ENCODE measurements around the gene CDYL2. TPM values are rescaled to one million over a fixed set of nuclear protein-coding genes. Genes with fewer than 3 reads are reported as not detected.
"Not testable (repeated sequence)": the region's sequence is repeated elsewhere in the genome, so short reads cannot be mapped to it uniquely, and the experiment has no call there.

Gene CDYL2
- total and polyA plus RNA-seq, 7 donors = 1.2 to 8.8 (median 2.5) TPM

GRCh38 chr16:80816356-80816755, 12.0 kb upstream of the CDYL2 start:
- intact Hi-C loops (cut with DNase I) = no loop called here
- Histone ChIP-seq H3K9me3 (no peaks in the 10 kb centered on the region), H3K4me1 (no peaks in the 10 kb centered on the region), H3K4me3 (no peak overlapping the region), H3K27ac (no peak overlapping the region), H3K27me3 (peaks cover 0 to 3% (median 0%) of the 10 kb centered on the region in 3 donors), H3K36me3 (no peaks in the 10 kb centered on the region)
- TF ChIP-seq CTCF (IDR thresholded peaks at IDR 0.05) (no peak), POLR2A (IDR thresholded peaks at IDR 0.05) (no peak), POLR2AphosphoS5 (IDR thresholded peaks at IDR 0.05) (no peak), EP300 (IDR thresholded peaks at IDR 0.05) (no peak)
- WGBS, 2 donors = 85 to 86% methylated on average over 7 of the region's 7 CpGs
- DNase-seq = no peak

DNA sequence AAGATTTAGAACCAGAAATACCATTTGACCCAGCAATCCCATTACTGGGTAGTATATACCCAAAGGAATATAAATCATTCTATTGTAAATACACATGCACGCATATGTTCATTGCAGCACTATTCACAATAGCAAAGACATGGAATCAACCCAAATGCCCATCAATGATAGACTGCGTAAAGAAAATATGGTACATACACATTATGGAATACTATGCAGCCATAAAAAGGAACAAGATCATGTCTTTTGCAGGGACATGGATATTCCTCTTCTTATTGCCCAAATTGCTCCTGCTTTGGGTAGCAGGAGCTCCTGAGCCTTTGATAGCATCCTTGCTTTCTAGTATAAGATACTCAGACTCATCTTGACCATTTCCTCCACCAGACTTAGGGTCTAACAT, 10.9 kb upstream of the CDYL2 start:
- DNase-seq; intact Hi-C loops (cut with DNase I); H3K4me3 ChIP-seq; H3K36me3 ChIP-seq; H3K9me3 ChIP-seq; H3K4me1 ChIP-seq; H3K27ac ChIP-seq; H3K27me3 ChIP-seq: not testable (repeated sequence)
- WGBS, 2 donors = 93 to 97% methylated on average over 2 of the region's 2 CpGs

DNA sequence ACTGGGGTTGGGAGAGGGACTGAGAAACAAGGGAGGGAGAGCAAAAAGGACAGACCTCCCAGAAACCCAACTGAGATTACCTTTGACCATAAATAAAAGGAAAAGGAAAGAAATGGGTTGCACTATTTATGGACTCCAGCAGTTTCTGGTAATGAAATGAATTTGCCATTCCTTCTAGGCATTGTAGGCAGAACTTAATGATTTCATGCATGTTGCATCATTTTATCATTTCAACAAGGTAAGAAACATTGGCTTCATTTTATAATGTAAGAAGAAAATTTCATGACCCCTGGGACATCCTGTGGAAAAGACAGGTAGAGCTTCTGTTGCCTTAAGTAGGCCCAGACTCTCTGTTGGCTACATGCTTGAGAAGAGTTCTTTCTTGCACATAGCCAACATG, 8.2 kb upstream of the CDYL2 start:
- DNase-seq = no peak
- intact Hi-C loops (cut with DNase I) = no loop called here
- Histone ChIP-seq H3K27me3 (peaks cover 0 to 3% (median 0%) of the 10 kb centered on the region in 3 donors), H3K9me3 (no peaks in the 10 kb centered on the region), H3K27ac (no peak overlapping the region), H3K4me1 (no peaks in the 10 kb centered on the region), H3K4me3 (no peak overlapping the region), H3K36me3 (no peaks in the 10 kb centered on the region)
- TF ChIP-seq POLR2A (IDR thresholded peaks at IDR 0.05) (no peak), POLR2AphosphoS5 (IDR thresholded peaks at IDR 0.05) (no peak), EP300 (IDR thresholded peaks at IDR 0.05) (no peak), CTCF (IDR thresholded peaks at IDR 0.05) (no peak)

DNA sequence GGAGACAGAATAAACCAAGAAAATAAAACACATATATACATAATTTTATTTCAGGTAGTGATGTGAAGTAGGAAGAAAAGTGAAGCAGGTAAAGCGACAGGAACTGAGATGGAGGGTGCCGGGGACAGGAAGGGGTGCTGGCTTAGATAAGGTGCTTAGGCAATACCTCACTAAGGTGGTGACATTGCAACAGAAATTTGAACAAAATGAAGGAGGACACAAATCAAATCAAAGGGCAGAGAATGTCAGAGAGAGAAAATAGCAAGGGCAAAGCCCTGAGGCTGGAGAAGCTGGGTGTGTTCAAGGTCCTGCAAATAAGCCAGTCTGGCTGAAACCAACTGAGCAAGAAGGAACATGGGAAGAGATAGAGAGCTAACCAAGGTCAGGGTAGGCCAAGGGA, 5.0 kb upstream of the CDYL2 start:
- H3K9me3 ChIP-seq = no peaks in the 10 kb centered on the region
- TF ChIP-seq POLR2AphosphoS5 (IDR thresholded peaks at IDR 0.05) = no peak
- no peak for TF ChIP-seq EP300 (IDR thresholded peaks at IDR 0.05)
- TF ChIP-seq CTCF (IDR thresholded peaks at IDR 0.05) = no peak
- TF ChIP-seq POLR2A (IDR thresholded peaks at IDR 0.05) = no peak
- intact Hi-C loops (cut with DNase I) = no loop called here
- H3K27me3 ChIP-seq = no peaks in the 10 kb centered on the region
- 61 to 91% methylated on average over 2 of the region's 2 CpGs for WGBS, 2 donors
- no peak overlapping the region for H3K27ac ChIP-seq
- no peak for DNase-seq
- H3K4me3 ChIP-seq = no peak overlapping the region
- peaks cover 0 to 6% (median 5%) of the 10 kb centered on the region in 4 donors for H3K4me1 ChIP-seq
- H3K36me3 ChIP-seq = no peaks in the 10 kb centered on the region

- intact Hi-C loops (cut with DNase I) = no loop called here
Measured at GRCh38 chr16:80807906-80808305, 3.5 kb upstream of the CDYL2 start.

GRCh38 chr16:80806927-80807340, 2.5 kb upstream of the CDYL2 start:
- Histone ChIP-seq H3K27me3 (no peaks in the 10 kb centered on the region), H3K9me3 (no peaks in the 10 kb centered on the region), H3K4me1 (peaks cover 0 to 6% (median 5%) of the 10 kb centered on the region in 4 donors), H3K36me3 (no peaks in the 10 kb centered on the region), H3K27ac (no peak overlapping the region), H3K4me3 (no peak overlapping the region)
- no peak for TF ChIP-seq POLR2A (IDR thresholded peaks at IDR 0.05)
- TF ChIP-seq EP300 (IDR thresholded peaks at IDR 0.05) = no peak
- no peak for TF ChIP-seq CTCF (IDR thresholded peaks at IDR 0.05)
- TF ChIP-seq POLR2AphosphoS5 (IDR thresholded peaks at IDR 0.05) = no peak
- DNase-seq = no peak
- intact Hi-C loops (cut with DNase I) = no loop called here
- WGBS, 2 donors = 47 to 80% methylated on average over 5 of the region's 5 CpGs

More at GRCh38 chr16:80807906-80808305, 3.5 kb upstream of the CDYL2 start:
- DNase-seq = no peak
- Histone ChIP-seq H3K36me3 (no peaks in the 10 kb centered on the region), H3K4me3 (no peak overlapping the region), H3K4me1 (peaks cover 0 to 6% (median 5%) of the 10 kb centered on the region in 4 donors), H3K27me3 (no peaks in the 10 kb centered on the region), H3K9me3 (no peaks in the 10 kb centered on the region), H3K27ac (no peak overlapping the region)
- WGBS, 2 donors = 89 to 94% methylated on average over 3 of the region's 3 CpGs
- TF ChIP-seq EP300 (IDR thresholded peaks at IDR 0.05) (no peak), POLR2AphosphoS5 (IDR thresholded peaks at IDR 0.05) (no peak), POLR2A (IDR thresholded peaks at IDR 0.05) (no peak)
